IMR-90 (cell line): ENCODE data around the gene IL12A. TPM values are rescaled to one million over a fixed set of nuclear protein-coding genes. Genes with fewer than 3 reads are reported as not detected.

Source experiments
- ATAC-seq: fragments of 200-7000 bp; cut with Tn5 transposase; 2 replicates; pipeline ENCODE4 v1.9.1; 2020; ENCODE audit warnings: low read depth, mild to moderate bottlenecking, moderate library complexity
- Bru-seq: library from RNA; stranded (reverse); fragments of 400-500 nt; gene quantifications from one replicate; lab custom pipeline; 2021; lab: Mats Ljungman, UMichigan
- BruChase-seq, 2 experiments: library from RNA; stranded (reverse); fragments of 400-500 nt; gene quantifications; one replicate each; lab custom pipeline; 2021; lab: Mats Ljungman, UMichigan
- BruUV-seq: library from RNA; stranded (reverse); fragments of 400-500 nt; replicated peaks from 2 replicates; lab custom pipeline; 2021; lab: Mats Ljungman, UMichigan
- CTCF ChIA-PET: fragments of 300-600 bp; formaldehyde crosslinking; extraction: SDS; loops from one replicate; lab custom pipeline; 2021; ENCODE audit warnings: antibody characterized with exemption; lab: Yijun Ruan, JAX
- POLR2A ChIA-PET: fragments of 300-600 bp; sonication (Branson Sonifier 250); formaldehyde crosslinking; loops from one replicate; lab custom pipeline; 2022; ENCODE audit warnings: antibody characterized with exemption; ENCODE audit not compliant: unreplicated experiment; lab: Charles Lee
- DNase-seq: peaks from one replicate; pipeline ENCODE4 v3.0.0; 2013
- H2AFZ ChIP-seq: replicated peaks from 2 replicates; pipeline ENCODE3; 2013; ENCODE audit warnings: low read length, mild to moderate bottlenecking; ENCODE audit not compliant: poor library complexity
- H2AK5ac ChIP-seq: 2 replicates; pipeline ENCODE4 v1.6.1; 2013; ENCODE audit warnings: low read depth, low read length, inconsistent platforms
- H2AK9ac ChIP-seq: replicated peaks from 2 replicates; pipeline ENCODE3; 2013; ENCODE audit warnings: mild to moderate bottlenecking, low read depth, low read length, moderate library complexity; ENCODE audit not compliant: poor library complexity
- H2BK120ac ChIP-seq: 2 replicates; pipeline ENCODE4 v1.6.1; 2013; ENCODE audit warnings: low read depth, low read length, inconsistent platforms
- H2BK15ac ChIP-seq: 3 replicates; pipeline ENCODE4 v1.6.1; 2013; ENCODE audit warnings: low read depth, low read length, inconsistent platforms
- H2BK20ac ChIP-seq: 2 replicates; pipeline ENCODE4 v1.6.1; 2013; ENCODE audit warnings: low read depth, mild to moderate bottlenecking, inconsistent platforms, low read length, moderate library complexity
- H2BK5ac ChIP-seq: 2 replicates; pipeline ENCODE4 v1.6.1; 2013; ENCODE audit warnings: mild to moderate bottlenecking, low read depth, low read length, inconsistent platforms; ENCODE audit not compliant: poor library complexity, severe bottlenecking
- H3K14ac ChIP-seq: replicated peaks from 2 replicates; pipeline ENCODE4 v1.6.1; 2013; ENCODE audit warnings: low read depth, low read length, inconsistent platforms
- H3K18ac ChIP-seq: 2 replicates; pipeline ENCODE4 v1.6.1; 2013; ENCODE audit warnings: low read depth, low read length, control low read depth
- H3K23ac ChIP-seq: 2 replicates; pipeline ENCODE4 v1.6.1; 2013; ENCODE audit warnings: low read depth, low read length, inconsistent platforms
- H3K27ac ChIP-seq: 2 replicates; pipeline ENCODE4 v1.5.1; 2013; ENCODE audit warnings: mild to moderate bottlenecking, control low read depth, low read length; ENCODE audit not compliant: insufficient read depth
- H3K27me3 ChIP-seq: 2 replicates; pipeline ENCODE4 v1.6.1; 2013; ENCODE audit warnings: low read length; ENCODE audit not compliant: control insufficient read depth, insufficient read depth
- H3K36me3 ChIP-seq: 2 replicates; pipeline ENCODE4 v1.6.1; 2013; ENCODE audit warnings: low read length, mixed read lengths; ENCODE audit not compliant: control insufficient read depth, insufficient read depth
- H3K4ac ChIP-seq: 2 replicates; pipeline ENCODE4 v1.6.1; 2013; ENCODE audit warnings: low read depth, low read length, inconsistent platforms
- H3K4me1 ChIP-seq: 2 replicates; pipeline ENCODE4 v1.6.1; 2013; ENCODE audit warnings: low read length, mixed read lengths; ENCODE audit not compliant: control insufficient read depth, insufficient read depth
- H3K4me2 ChIP-seq: 2 replicates; pipeline ENCODE4 v1.6.1; 2013; ENCODE audit warnings: low read depth, mild to moderate bottlenecking, control low read depth, low read length, moderate library complexity
- H3K4me3 ChIP-seq: 2 replicates; pipeline ENCODE4 v1.5.1; 2013; ENCODE audit warnings: low read depth, mild to moderate bottlenecking, control low read depth, low read length, moderate library complexity; ENCODE audit not compliant: insufficient read depth
- H3K56ac ChIP-seq: 2 replicates; pipeline ENCODE4 v1.6.1; 2013; ENCODE audit warnings: low read length, inconsistent platforms; ENCODE audit not compliant: insufficient read depth; ENCODE audit errors: extremely low read depth
- H3K79me1 ChIP-seq, 2 experiments: 2 replicates each; pipeline ENCODE4 v1.6.1; 2013; ENCODE audit warnings: low read length in 2 of 2, inconsistent platforms in 1 of 2, low read depth in 1 of 2
- H3K9ac ChIP-seq: 2 replicates; pipeline ENCODE4 v1.6.1; 2013; ENCODE audit warnings: low read depth, low read length, control low read depth
- H3K9me1 ChIP-seq: 2 replicates; pipeline ENCODE4 v1.6.1; 2013; ENCODE audit warnings: low read length, inconsistent platforms; ENCODE audit not compliant: insufficient read depth
- H3K9me3 ChIP-seq: 2 replicates; pipeline ENCODE4 v1.6.1; 2013; ENCODE audit warnings: low read length; ENCODE audit not compliant: control insufficient read depth, insufficient read depth
- H4K20me1 ChIP-seq: 2 replicates; pipeline ENCODE4 v1.6.1; 2013; ENCODE audit warnings: low read length, inconsistent platforms; ENCODE audit not compliant: insufficient read depth
- H4K5ac ChIP-seq: 2 replicates; pipeline ENCODE4 v1.6.1; 2013; ENCODE audit warnings: mild to moderate bottlenecking, low read depth, low read length, control low read depth
- H4K8ac ChIP-seq, 2 experiments: 2 replicates each; pipeline ENCODE4 v1.6.1; 2013; ENCODE audit warnings: low read depth in 2 of 2, low read length in 2 of 2, control low read depth in 1 of 2, inconsistent platforms in 1 of 2
- H4K91ac ChIP-seq: 2 replicates; pipeline ENCODE4 v1.6.1; 2013; ENCODE audit warnings: low read depth, low read length, inconsistent platforms; ENCODE audit not compliant: insufficient read depth
- BHLHE40 ChIP-seq: fragments of 150-350 bp; IDR thresholded peaks from 2 replicates; pipeline ENCODE4 v1.6.1; 2016; ENCODE audit warnings: mild to moderate bottlenecking, low read depth, low read length
- CHD1 ChIP-seq: IDR thresholded peaks from 2 replicates; pipeline ENCODE4 v1.6.1; 2012; ENCODE audit warnings: low read depth, low read length, improper control_type of control experiment
- FOS ChIP-seq: fragments of 150-350 bp; IDR thresholded peaks from 2 replicates; pipeline ENCODE4 v1.6.1; 2016; ENCODE audit warnings: low read depth, low read length
- MAFK ChIP-seq: IDR thresholded peaks from 2 replicates; pipeline ENCODE4 v1.6.1; 2012; ENCODE audit warnings: low read depth, low read length, improper control_type of control experiment
- MAZ ChIP-seq: IDR thresholded peaks from 2 replicates; pipeline ENCODE4 v1.6.1; 2012; ENCODE audit warnings: low read depth, mild to moderate bottlenecking, low read length, improper control_type of control experiment, moderate library complexity, borderline replicate concordance
- MXI1 ChIP-seq: IDR thresholded peaks from 2 replicates; pipeline ENCODE4 v1.6.1; 2012; ENCODE audit warnings: low read depth, mild to moderate bottlenecking, low read length, moderate library complexity, borderline replicate concordance
- NFE2L2 ChIP-seq: fragments of 150-350 bp; IDR thresholded peaks from 2 replicates; pipeline ENCODE4 v1.6.1; 2016; ENCODE audit warnings: low read depth, mild to moderate bottlenecking, low read length
- POLR2A ChIP-seq: IDR thresholded peaks from 2 replicates; pipeline ENCODE4 v1.6.1; 2012; ENCODE audit warnings: mild to moderate bottlenecking, low read depth, low read length
- RAD21 ChIP-seq: IDR thresholded peaks from 2 replicates; pipeline ENCODE4 v1.6.1; 2012; ENCODE audit warnings: low read length, improper control_type of control experiment
- RCOR1 ChIP-seq: IDR thresholded peaks from 2 replicates; pipeline ENCODE4 v1.6.1; 2012; ENCODE audit warnings: mild to moderate bottlenecking, low read length, improper control_type of control experiment; ENCODE audit not compliant: insufficient replicate concordance
- RFX5 ChIP-seq: IDR thresholded peaks from 2 replicates; pipeline ENCODE4 v1.8.0; 2012; ENCODE audit warnings: low read depth, mild to moderate bottlenecking, low read length, moderate library complexity
- WGBS, 2 experiments: methylation state at CpG; one replicate each; pipeline versions ENCODE4 v1.1.5 to v1.1.7; 2013; ENCODE audit warnings: missing lambda C conversion rate in 2 of 2; ENCODE audit not compliant: insufficient read length in 1 of 2; ENCODE audit errors: extremely low coverage in 2 of 2; 5-methylcytosine and 5-hydroxymethylcytosine counted together
- dilution Hi-C: fragments of 300-500 bp; cut with HindIII; formaldehyde crosslinking; loops from one replicate; pipeline ENCODE4 v1.14.3; 2018; ENCODE audit warnings: low sequenced_read_pairs; ENCODE audit not compliant: unreplicated experiment
- in situ Hi-C: fragments of 300-500 bp; cut with MboI; formaldehyde crosslinking; loops from 3 replicates; pipeline ENCODE4 v1.14.3; 2019; ENCODE audit warnings: low sequenced_read_pairs, inconsistent platforms, mixed read lengths
- intact Hi-C: fragments of 100-400 bp; cut with micrococcal nuclease; formaldehyde crosslinking; loops from 2 replicates; pipeline ENCODE4 v1.10.0; 2022
- long read RNA-seq: library from polyadenylated mRNA; unstranded; transcript quantifications from one replicate; pipeline ENCODE4 v2.0.0, GENCODE V29; 2021; ENCODE audit not compliant: unreplicated experiment
- polyA plus RNA-seq, 3 experiments: library from polyadenylated mRNA; depleted of rRNA; stranded (reverse); fragments of >200 nt; gene quantifications; 2 replicates each; pipeline ENCODE4 v1.2.3, GENCODE V29; 2012; ENCODE audit warnings: low replicate concordance in 1 of 3
- total RNA-seq: library from RNA; depleted of rRNA; stranded (reverse); fragments of >200 nt; gene quantifications from 2 replicates; pipeline ENCODE4 v1.2.3, GENCODE V29; 2012; rRNA removed
- TF ChIP-seq, protein P1 (sequence below): fragments of 150-350 bp; IDR thresholded peaks from 2 replicates; pipeline ENCODE4 v1.6.1; 2016; ENCODE audit warnings: low read depth, mild to moderate bottlenecking, low read length, moderate library complexity, borderline replicate concordance
- TF ChIP-seq, protein P2 (sequence below): conservative IDR thresholded peaks from 2 replicates; pipeline ENCODE4 v1.5.1; 2012; ENCODE audit warnings: mild to moderate bottlenecking, low read depth, low read length, improper control_type of control experiment

The IL12A gene
- total RNA-seq, result 0.90 and 1.1 TPM in 2 replicates
- 2.9 and 5.3 TPM in 2 replicates for polyA plus RNA-seq (2012; rRNA removed)
- 10.0 and 10.9 TPM in 2 replicates for polyA plus RNA-seq (2012; cell fraction: cytosol; rRNA removed)
- polyA plus RNA-seq (2012; cell fraction: nucleus; rRNA removed; ENCODE audit: low replicate concordance), result 11.1 and 16.2 TPM in 2 replicates
- percentile 72 among the genes with signal in this experiment for Bru-seq, nascent RNA
- BruChase-seq, experiment 1, labeled RNA remaining after a 6-hour chase, result percentile 44 among the genes with signal in this experiment
- percentile 42 among the genes with signal in this experiment for BruChase-seq, experiment 2, labeled RNA remaining after a 2-hour chase
- long read RNA-seq, transcript IL12A-201 (7 exons, 1,522 nt), result major isoform, 12 of 12 reads
- long read RNA-seq, partial matches to known transcripts, result 0 of 12 reads
- long read RNA-seq, other reads (novel, unspliced or antisense), result 0 of 12 reads

DNA sequence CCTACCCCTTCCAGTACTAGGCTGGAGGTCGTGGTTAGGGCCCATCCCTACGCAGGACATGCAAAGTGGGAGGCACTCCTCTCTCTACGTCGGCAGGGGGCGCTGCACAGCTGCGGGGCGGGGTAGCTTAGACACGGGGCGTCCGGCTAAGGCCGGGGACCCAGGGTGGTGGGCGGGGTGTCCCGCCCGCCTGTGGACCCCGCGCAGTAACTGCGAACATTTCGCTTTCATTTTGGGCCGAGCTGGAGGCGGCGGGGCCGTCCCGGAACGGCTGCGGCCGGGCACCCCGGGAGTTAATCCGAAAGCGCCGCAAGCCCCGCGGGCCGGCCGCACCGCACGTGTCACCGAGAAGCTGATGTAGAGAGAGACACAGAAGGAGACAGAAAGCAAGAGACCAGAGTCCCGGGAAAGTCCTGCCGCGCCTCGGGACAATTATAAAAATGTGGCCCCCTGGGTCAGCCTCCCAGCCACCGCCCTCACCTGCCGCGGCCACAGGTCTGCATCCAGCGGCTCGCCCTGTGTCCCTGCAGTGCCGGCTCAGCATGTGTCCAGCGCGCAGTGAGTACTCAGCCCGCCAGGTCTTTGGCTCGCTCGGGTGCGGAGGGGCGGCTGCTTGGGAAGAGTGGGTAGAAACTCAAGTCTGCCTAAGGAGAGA lies at the start of gene IL12A:
Gene IL12A, plus strand, starts transcription at position 219 of the 655 bp plus-strand sequence.
- Histone ChIP-seq H3K27me3 (no peaks in the 10 kb centered on the region), H3K23ac (peak within 1 kb of the TSS; percentile 91), H3K27ac (peak within 1 kb of the TSS; percentile 5), H3K4me1 (peaks cover 11% of the 10 kb centered on the region), H2BK120ac (peak within 1 kb of the TSS; percentile 89), H4K8ac (peak within 1 kb of the TSS in 1 of 2 experiments; percentile 90; a peak in 3 of 4 replicates), H3K4me2 (peak within 1 kb of the TSS; percentile 74), H3K18ac (peak within 1 kb of the TSS; percentile 24), H3K4ac (peak within 1 kb of the TSS; percentile 92), H2BK20ac (peak within 1 kb of the TSS; percentile 88), H4K5ac (peak within 1 kb of the TSS; percentile 61), H3K9me1 (peaks cover 9% of the 10 kb centered on the region; the same call in 1 of the 2 replicates), H4K20me1 (no peaks in the 10 kb centered on the region), H3K9ac (peak within 1 kb of the TSS; percentile 67), H3K14ac (peak within 1 kb of the TSS; percentile 93), H2BK15ac (peak within 1 kb of the TSS; percentile 36; the same call in 1 of the 3 replicates), H3K79me1 (no peaks in the 10 kb centered on the region; a peak in 1 of 4 replicates), H2AK5ac (peak within 1 kb of the TSS; percentile 80), H2BK5ac (peak within 1 kb of the TSS; percentile 5), H3K4me3 (peak within 1 kb of the TSS; percentile 50), H3K36me3 (0 out of 2 replicates have a peak, but pooled peaks cover 2% of the 10 kb centered on the region), H2AFZ (peak within 1 kb of the TSS; percentile 93), H3K9me3 (no peaks in the 10 kb centered on the region), H3K56ac (no peak within 1 kb of the TSS), H2AK9ac (peak within 1 kb of the TSS; percentile 73), H4K91ac (peak within 1 kb of the TSS; percentile 62)
- in situ Hi-C loops, result no loop called here
- ChIA-PET CTCF (interaction anchor here (0.8 to 5.4 kb wide), 13 partner anchors 9 to 183 kb away, joined by 3 to 41 read pairs (median 8); no protein-coding TSS in a partner anchor), POLR2A (interaction anchor here (0.5 kb wide), 1 partner anchor 1772 kb away, joined by 3 read pairs; no protein-coding TSS in a partner anchor)
- BruUV-seq, result no TSS peak
- ATAC-seq (peak; percentile 96), DNase-seq (peak; percentile 71)
- dilution Hi-C loops, result no loop called here
- intact Hi-C loops, result loop anchor here (1.0 to 5.0 kb wide), 2 partner anchors 60 to 101 kb away; no protein-coding TSS in a partner anchor
- 1% methylated on average over 15 of the region's 54 CpGs; no CpG with 5 or more reads in 1 of the 2 experiments for WGBS, 2 experiments
- no peak for TF ChIP-seq NFE2L2
- TF ChIP-seq RCOR1, result no peak
- no peak for TF ChIP-seq POLR2A
- peak; percentile 61 for TF ChIP-seq RAD21
- no peak for TF ChIP-seq FOS
- no peak for TF ChIP-seq CHD1
- TF ChIP-seq MAZ, result peak; percentile 80; the same call in 1 of the 2 replicates
- TF ChIP-seq, protein P1, sequence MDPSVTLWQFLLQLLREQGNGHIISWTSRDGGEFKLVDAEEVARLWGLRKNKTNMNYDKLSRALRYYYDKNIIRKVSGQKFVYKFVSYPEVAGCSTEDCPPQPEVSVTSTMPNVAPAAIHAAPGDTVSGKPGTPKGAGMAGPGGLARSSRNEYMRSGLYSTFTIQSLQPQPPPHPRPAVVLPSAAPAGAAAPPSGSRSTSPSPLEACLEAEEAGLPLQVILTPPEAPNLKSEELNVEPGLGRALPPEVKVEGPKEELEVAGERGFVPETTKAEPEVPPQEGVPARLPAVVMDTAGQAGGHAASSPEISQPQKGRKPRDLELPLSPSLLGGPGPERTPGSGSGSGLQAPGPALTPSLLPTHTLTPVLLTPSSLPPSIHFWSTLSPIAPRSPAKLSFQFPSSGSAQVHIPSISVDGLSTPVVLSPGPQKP, result no peak
- TF ChIP-seq, protein P2, sequence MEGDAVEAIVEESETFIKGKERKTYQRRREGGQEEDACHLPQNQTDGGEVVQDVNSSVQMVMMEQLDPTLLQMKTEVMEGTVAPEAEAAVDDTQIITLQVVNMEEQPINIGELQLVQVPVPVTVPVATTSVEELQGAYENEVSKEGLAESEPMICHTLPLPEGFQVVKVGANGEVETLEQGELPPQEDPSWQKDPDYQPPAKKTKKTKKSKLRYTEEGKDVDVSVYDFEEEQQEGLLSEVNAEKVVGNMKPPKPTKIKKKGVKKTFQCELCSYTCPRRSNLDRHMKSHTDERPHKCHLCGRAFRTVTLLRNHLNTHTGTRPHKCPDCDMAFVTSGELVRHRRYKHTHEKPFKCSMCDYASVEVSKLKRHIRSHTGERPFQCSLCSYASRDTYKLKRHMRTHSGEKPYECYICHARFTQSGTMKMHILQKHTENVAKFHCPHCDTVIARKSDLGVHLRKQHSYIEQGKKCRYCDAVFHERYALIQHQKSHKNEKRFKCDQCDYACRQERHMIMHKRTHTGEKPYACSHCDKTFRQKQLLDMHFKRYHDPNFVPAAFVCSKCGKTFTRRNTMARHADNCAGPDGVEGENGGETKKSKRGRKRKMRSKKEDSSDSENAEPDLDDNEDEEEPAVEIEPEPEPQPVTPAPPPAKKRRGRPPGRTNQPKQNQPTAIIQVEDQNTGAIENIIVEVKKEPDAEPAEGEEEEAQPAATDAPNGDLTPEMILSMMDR, result peak; percentile 81
- peak; percentile 66 for TF ChIP-seq BHLHE40
- no peak for TF ChIP-seq RFX5
- TF ChIP-seq MXI1, result peak; percentile 79
- no peak for TF ChIP-seq MAFK
